Measurements from ENCODE around the gene FANCI. TPM values are rescaled to one million over a fixed set of nuclear protein-coding genes. Genes with fewer than 3 reads are reported as not detected.
A peak's percentile ranks its signal among the peaks of the same experiment; 100 is the strongest.

Gene FANCI
- total and polyA plus RNA-seq, 2 of the 13 experiments (the other 11 are each of a cell fraction or from before 2014, with no cell fraction given) = 15.7 to 68.8 TPM

- peak; percentile 87 for TF ChIP-seq ZNF142 (CRISPR knock-in tag; IDR thresholded peaks at IDR 0.05)
- TF ChIP-seq MTF1 (CRISPR knock-in tag; IDR thresholded peaks at IDR 0.05) = no peak
- TF ChIP-seq ZKSCAN8 (CRISPR knock-in tag; IDR thresholded peaks at IDR 0.05; ENCODE audit: borderline replicate concordance) = peak; percentile 63; the same call in 1 of the 2 replicates
- peak; percentile 37; the same call in 1 of the 2 replicates for TF ChIP-seq ZNF609 (CRISPR knock-in tag; IDR thresholded peaks at IDR 0.05; ENCODE audit: borderline replicate concordance)
- peak; percentile 47; the same call in 1 of the 2 replicates for TF ChIP-seq JUND (CRISPR knock-in tag; IDR thresholded peaks at IDR 0.05)
- peak; percentile 100 for TF ChIP-seq PRDM10 (CRISPR knock-in tag; IDR thresholded peaks at IDR 0.05; ENCODE audit: low read depth)
- 0 out of 2 replicates have a peak, but pooled peaks have one; percentile 56 for TF ChIP-seq CERS6 (CRISPR knock-in tag; IDR thresholded peaks at IDR 0.05)
- TF ChIP-seq TCF12 (IDR thresholded peaks at IDR 0.05) = no peak
- no peak for TF ChIP-seq TCF12 (CRISPR knock-in tag; IDR thresholded peaks at IDR 0.05)
- no peak for TF ChIP-seq PTBP1 (IDR thresholded peaks at IDR 0.05; ENCODE audit: low read depth, low read length, poor library complexity, severe bottlenecking)
Observed at GRCh38 chr15:89334510-89335297, 90.9 kb downstream of the FANCI start, which contains the start of gene POLG (continued).

All from HepG2 (cell line).